HG03097 (cell line): ENCODE measurements around the gene KRT17.
"Not testable (repeated sequence)": the region's sequence is repeated elsewhere in the genome, so short reads cannot be mapped to it uniquely, and the experiment has no call there.

ENCODE experiments used
- ATAC-seq: cut with Tn5 transposase; IDR thresholded peaks from one replicate; pipeline ENCODE4 v1.9.1; 2021; ENCODE audit not compliant: unreplicated experiment, low FRiP score

The KRT17 gene

DNA sequence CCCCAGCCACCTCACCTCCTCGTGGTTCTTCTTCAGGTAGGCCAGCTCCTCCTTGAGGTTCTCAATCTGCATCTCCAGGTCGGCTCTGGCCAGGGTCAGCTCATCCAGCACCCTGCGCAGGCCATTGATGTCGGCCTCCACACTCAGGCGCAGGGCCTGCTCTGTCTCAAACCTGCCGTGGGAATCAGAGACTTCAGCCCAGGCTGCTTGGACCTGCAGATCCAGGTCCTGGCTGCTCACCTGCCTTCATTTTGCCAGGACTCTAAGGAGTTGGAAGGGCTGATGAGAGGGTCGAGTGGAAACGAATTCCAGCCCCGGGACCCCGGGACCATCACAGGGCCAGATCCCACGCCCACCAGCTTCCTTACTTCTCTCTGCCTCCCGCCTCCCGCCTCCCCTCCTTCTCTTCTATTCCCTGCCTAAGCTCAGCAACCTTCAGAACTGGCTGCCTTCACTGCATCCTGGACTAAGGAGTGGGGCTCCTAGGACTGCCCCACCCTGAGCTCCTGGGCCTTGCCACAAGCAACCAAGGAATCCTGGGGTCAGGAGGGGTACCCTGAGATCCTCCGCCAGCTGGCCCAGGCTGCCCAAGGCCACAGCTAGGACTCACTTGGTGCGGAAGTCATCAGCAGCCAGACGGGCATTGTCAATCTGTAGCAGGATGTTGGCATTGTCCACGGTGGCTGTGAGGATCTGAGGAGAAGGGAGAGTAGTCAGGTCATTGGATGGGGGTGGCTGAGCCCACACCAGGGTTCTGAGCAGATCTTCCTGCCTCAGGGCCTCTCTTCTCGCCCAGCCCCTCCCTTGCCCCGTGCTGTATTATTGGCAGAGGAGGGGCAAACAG is 1.8 kb downstream of the KRT17 start:
- not testable (repeated sequence) for ATAC-seq

DNA sequence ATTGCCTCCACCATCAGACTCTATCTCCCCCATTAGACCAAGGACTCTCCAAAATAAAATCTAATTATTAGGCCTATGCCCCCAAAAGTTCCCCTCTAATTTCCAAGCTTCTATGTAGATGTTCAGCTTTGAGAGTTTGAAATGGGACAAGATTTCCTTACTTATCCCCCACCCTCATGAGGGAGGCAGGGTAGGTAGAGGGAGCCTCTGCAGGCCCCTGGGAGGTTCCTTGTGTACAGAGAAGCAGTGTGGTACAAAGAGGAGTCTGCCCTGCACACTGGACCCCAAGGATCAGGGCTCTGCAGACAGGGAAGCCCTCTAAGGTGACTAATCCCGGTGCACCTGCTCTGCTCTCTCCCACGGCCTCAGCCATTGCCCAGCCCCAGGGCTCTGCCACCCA is 2.5 kb downstream of the KRT17 start:
- ATAC-seq = no peak

- not testable (repeated sequence) for ATAC-seq
Measured at GRCh38 chr17:41621435-41621817, 2.9 kb downstream of the KRT17 start.

GRCh38 chr17:41620583-41621434 is 3.6 kb downstream of the KRT17 start:
- ATAC-seq = no peak

- not testable (repeated sequence) for ATAC-seq
Measured at GRCh38 chr17:41619927-41620582, 4.3 kb downstream of the KRT17 start.

DNA sequence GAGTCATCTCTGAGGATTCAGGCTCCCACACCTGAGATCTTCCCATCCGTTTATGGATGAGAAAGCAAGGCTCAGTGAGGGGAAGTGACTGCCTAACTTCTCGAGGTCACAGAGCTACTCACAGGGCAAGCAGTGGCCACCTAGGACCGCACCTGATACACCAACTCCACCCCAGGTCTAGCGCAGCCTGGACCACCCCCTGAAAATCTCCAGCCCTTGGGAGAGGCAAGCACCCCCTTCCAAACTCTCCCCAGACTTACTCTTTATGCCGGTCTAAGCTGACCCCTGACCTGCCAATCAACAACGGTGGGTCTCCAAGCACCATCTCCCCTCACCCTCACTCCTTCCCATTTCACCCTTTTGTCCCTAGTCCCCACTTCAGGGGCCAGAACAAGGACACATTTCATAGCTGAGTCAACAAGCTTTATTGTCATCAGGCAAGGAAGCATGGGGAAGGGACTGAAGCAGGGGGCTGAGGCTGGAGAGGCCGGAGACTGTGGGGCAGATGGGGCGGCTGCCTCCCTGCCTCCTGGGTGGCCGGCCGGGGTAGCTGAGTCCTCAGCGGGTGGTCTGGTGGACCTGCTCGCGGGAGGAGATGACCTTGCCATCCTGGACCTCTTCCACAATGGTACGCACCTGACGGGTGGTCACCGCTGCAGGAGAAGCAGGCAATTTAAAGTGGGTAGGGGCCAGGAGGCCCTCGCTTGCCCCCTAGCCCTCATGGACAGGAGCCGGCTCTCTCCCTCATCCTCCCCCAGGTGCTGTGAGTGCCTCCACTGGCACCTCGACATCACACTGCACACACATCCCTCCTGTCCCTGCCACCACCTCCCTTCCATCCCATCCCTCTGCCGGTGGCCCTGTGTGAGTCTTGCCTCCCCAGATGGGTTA is 5.1 kb downstream of the KRT17 start:
- ATAC-seq = no peak

GRCh38 chr17:41618341-41619035 is 5.9 kb downstream of the KRT17 start:
- ATAC-seq = no peak

DNA sequence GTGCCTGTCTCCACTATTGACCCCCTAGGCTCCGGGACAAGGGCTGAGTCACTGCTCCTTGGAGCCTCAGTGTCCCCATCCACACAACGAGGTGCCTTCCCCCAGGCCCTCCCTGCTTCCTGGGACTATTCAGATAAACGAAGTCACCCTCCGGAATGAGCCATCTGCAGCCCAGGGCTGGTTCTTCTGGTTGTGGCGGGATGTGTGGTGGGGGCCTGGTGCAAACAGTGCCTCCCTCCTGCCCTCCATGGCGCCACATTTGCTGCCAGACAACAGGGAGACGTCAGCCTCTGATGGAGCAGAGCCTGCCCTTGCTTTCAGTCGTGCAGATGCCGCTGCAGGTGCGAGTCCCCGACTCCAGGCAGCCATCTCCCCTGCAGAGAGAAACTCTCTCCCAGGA is 6.7 kb downstream of the KRT17 start:
- ATAC-seq = no peak

DNA sequence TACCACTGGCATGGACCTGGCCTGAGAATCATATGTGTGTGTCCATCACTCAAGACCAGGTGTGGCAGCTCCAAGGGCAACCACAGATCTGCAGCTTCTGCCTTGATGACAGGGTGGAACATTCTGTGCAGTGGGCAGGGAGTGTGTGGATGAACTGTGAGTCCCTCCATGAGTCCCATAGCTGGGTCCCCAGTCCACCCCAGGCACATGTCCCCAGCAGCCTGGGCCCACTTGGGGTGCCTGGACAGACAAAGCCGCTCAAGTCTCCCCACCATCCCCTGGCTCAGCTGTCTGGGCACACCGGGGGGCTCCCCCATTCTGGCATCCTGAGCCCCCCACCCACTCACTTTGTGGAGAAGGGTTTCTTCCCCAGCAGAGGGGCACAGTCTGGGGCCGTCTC is 7.2 kb downstream of the KRT17 start:
- no peak for ATAC-seq

DNA sequence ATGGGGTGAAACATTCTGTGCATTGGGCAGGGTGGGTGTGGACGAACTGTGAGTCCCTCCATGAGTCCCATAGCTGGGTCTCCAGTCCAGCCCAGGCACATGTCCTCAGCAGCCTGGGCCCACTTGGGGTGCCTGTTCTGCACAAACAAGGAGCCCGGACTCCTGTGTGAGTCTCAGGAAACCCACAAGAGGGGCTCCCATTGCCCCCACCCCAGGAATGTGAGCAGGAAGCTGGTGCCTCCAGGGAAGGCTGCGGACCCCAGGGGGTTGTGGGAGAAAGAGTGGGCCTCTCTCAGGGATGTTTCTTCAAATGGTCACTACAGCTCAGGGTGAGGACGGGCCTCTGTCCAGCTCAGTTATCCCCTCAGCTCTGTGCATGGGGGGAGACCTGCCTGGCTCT is 7.9 kb downstream of the KRT17 start:
- not testable (repeated sequence) for ATAC-seq

DNA sequence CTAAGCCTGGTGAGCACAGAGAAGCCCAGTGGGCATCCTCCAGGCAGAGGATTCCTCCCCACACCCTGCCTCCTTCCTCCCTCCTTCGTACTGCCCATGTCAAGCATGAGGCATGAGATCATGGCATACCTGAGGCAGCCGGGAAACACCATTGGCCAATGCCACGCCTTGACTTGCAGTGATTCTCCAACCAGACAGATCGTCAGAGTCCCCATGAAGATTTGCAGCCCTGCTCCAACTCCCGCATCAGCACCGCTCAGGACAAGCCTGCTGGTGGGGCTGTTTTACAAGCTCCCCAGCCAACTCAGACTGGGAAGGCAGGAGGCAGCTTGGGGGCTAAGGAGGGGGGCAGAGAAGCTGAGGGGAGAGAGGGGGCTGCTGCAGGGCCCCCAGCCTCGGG is 8.9 kb downstream of the KRT17 start:
- no peak for ATAC-seq

DNA sequence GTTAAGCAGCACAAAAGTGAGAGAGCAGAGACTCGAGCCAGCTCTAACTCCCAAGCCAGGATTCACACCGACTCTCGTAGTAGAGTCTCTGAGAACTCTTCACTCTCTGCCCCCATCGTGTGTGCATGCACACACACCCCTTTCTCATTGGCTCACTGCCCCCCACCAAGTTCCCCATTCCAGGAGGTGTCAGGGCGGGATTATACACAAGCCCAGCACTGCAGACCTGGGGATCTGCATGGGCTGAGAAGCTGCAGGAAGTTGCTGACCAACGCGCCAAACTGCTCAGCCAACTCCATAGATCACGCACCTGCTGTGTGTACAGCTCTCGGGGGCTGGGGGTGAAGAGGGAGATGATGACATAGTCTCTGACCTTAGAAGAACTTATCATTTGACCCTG is 9.6 kb downstream of the KRT17 start:
- ATAC-seq = not testable (repeated sequence)

GRCh38 chr17:41614098-41614497 is 10.3 kb downstream of the KRT17 start:
- ATAC-seq = no peak

DNA sequence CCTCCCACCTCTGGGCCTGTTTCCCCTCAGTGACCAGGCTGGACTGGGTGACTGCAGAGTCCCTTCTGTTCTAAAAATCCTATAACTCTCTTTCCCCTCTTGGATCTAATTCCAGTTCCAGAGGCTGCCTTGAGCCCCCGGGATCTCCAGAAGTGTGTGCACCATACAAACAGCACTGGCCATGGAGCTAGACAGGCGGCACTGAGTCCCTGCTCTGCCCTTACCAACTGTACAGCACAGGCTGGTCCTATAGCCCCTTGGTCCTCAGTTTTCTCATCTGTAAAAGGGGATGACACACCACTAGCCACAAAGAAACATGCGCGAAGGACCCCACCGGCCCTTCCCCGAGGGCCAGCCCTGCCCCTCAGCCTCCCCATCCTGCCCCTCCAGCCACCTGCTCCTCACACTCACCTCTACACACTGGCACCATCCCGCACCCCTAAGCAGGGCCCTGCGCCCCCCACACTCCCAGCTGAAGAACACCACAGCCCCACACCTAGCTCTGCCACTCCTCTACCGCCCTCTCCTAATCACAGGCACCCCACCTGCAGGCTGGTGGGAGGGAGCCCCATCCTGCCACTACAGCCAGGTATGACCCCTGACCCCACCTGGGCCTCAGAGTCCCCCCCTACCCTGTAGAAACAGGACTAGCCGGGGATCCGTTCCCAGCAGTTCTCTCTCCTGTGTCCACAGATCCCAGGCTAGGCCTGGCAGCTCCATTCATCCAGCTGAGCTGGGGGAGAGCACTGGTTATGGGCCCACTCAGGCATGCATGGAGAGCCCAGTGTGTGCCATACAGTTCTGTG is 10.9 kb downstream of the KRT17 start:
- no peak for ATAC-seq

DNA sequence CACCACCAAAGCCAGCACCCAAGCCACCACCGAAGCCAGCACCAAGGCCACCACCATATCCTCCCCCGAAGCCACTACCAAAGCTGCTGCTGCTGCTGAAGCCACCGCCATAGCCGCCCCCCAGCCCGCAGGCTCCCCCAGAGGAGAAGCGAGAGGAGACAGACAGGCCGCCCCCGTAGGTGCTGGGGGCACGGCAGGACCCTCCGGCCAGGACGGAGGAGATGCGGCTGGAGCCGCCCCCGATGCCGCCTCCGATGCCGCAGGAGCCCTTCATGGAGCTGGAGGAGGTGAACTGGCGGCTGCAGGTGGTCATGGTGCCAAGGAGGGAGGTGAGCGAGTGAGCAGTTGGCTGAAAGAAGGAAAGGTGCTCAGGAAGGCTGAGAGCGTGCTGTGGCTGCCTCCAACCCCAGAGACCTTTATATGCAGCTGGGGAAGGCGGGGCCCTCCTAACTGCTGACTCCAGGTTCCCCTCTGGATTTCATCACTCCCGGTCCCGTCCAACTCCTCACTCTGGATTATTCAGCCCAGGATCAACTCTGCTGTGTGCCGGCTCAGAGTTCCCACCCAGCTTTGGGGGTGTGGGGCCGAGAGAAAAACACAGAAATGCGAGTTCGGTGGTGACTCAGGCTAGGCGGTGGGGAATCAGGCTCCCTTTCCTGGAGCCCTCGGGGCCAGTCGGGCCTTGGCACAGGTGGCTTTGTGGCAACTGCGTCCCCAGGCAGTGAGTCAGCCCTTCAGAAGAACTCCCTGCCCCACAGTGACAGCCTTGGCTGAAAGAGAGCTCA is 11.8 kb downstream of the KRT17 start, which contains the start of gene KRT16:
Gene KRT16, minus strand, starts transcription at position 392 of the 785 bp plus-strand sequence. Its CDS starts 79 bp downstream, at position 313.
- ATAC-seq = not testable (repeated sequence)

DNA sequence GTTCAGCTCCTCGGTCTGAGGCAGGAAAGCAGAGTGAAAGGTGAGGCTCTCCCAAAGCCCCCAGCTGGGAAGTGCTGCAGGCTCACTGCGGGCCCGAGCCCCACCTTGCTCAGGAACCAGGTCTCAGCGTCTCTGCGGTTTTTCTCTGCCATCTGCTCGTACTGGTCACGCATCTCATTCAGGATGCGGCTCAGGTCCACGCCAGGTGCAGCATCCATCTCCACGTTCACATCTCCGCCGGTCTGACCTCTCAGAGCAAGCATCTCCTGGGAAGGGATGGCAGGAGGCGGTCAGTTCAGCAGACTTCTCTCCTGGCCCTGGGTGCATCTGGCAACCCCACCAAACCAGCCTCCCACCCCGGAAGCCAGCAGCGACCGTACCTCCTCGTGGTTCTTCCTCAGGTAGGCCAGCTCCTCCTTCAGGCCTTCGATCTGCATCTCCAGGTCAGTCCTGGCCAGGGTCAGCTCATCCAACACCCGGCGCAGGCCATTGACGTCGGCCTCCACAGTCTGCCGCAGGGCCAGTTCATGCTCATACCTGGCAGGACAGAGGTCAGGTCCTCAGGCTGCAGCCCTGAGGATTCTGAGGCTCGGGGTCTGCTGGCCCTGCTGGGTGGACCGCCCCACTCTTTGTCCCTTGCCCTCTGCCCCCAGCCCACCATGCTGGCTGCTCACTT is 13.3 kb downstream of the KRT17 start:
- no peak for ATAC-seq

- ATAC-seq = not testable (repeated sequence)
Measured at GRCh38 chr17:41610061-41610517, 14.3 kb downstream of the KRT17 start.
